Endothelial cell of umbilical vein (primary cell): ENCODE data around the gene MUC20.

Source experiments
- EZH2 ChIP-seq: IDR thresholded peaks from 2 replicates; pipeline ENCODE4 v1.6.1; 2012; ENCODE audit warnings: borderline replicate concordance, low read depth, mild to moderate bottlenecking, moderate library complexity, low read length, inconsistent platforms; ENCODE audit not compliant: severe bottlenecking
- FOS ChIP-seq: IDR thresholded peaks from 2 replicates; pipeline ENCODE4 v1.6.1; 2011; ENCODE audit warnings: mild to moderate bottlenecking, low read length, moderate library complexity, borderline replicate concordance; ENCODE audit not compliant: insufficient read depth
- GATA2 ChIP-seq: IDR thresholded peaks from 2 replicates; pipeline ENCODE4 v1.7.0; 2011; ENCODE audit warnings: low read depth, mild to moderate bottlenecking, moderate library complexity, mixed read lengths, low read length; ENCODE audit not compliant: insufficient read length, insufficient read depth
- JUN ChIP-seq: IDR thresholded peaks from 2 replicates; pipeline ENCODE4 v1.6.1; 2011; ENCODE audit warnings: borderline replicate concordance, low read depth; ENCODE audit not compliant: insufficient read length, insufficient read depth
- MAX ChIP-seq: IDR thresholded peaks from 2 replicates; pipeline ENCODE4 v1.6.1; 2011; ENCODE audit not compliant: insufficient read depth, insufficient read length
- POLR2A ChIP-seq: IDR thresholded peaks from 2 replicates; pipeline ENCODE4 v1.6.1; 2012; ENCODE audit warnings: low read depth, mild to moderate bottlenecking, control low read depth, low read length
- POLR2AphosphoS5 ChIP-seq: IDR thresholded peaks from 2 replicates; pipeline ENCODE4 v1.6.1; 2012; ENCODE audit warnings: low read depth, mild to moderate bottlenecking, control low read depth, low read length, moderate library complexity; ENCODE audit not compliant: insufficient read depth
- TF ChIP-seq, protein P1 (sequence below), 2 donors: IDR thresholded peaks; 1 replicate in 1 of 2; 2 replicates in 1 of 2; pipeline ENCODE4 v1.5.1; 2011; ENCODE audit warnings: low read length in 2 of 2, mild to moderate bottlenecking in 2 of 2, moderate library complexity in 2 of 2, control low read depth in 1 of 2, inconsistent platforms in 1 of 2, low read depth in 1 of 2; ENCODE audit not compliant: insufficient read depth in 1 of 2; ENCODE audit errors: extremely low read depth in 1 of 2

- TF ChIP-seq, protein P1, sequence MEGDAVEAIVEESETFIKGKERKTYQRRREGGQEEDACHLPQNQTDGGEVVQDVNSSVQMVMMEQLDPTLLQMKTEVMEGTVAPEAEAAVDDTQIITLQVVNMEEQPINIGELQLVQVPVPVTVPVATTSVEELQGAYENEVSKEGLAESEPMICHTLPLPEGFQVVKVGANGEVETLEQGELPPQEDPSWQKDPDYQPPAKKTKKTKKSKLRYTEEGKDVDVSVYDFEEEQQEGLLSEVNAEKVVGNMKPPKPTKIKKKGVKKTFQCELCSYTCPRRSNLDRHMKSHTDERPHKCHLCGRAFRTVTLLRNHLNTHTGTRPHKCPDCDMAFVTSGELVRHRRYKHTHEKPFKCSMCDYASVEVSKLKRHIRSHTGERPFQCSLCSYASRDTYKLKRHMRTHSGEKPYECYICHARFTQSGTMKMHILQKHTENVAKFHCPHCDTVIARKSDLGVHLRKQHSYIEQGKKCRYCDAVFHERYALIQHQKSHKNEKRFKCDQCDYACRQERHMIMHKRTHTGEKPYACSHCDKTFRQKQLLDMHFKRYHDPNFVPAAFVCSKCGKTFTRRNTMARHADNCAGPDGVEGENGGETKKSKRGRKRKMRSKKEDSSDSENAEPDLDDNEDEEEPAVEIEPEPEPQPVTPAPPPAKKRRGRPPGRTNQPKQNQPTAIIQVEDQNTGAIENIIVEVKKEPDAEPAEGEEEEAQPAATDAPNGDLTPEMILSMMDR (IDR thresholded peaks at IDR 0.05; ENCODE audit: extremely low read depth in 1 of 2, insufficient read depth in 1 of 2, low read depth in 1 of 2, low read length in 2 of 2): no peak
- TF ChIP-seq POLR2A (no peak), MAX (no peak), EZH2 (no peak), JUN (no peak), POLR2AphosphoS5 (no peak), FOS (no peak), GATA2 (no peak)
Measured at GRCh38 chr3:195761123-195761566, 40.4 kb downstream of the MUC20 start.
